Trophoblast cell (in vitro differentiated cells and primary cell): Measurements from ENCODE around the gene GFRA1.

Source experiments
- DNase-seq, 2 donors: peaks; one replicate each; pipeline ENCODE4 v3.0.0-alpha.2; 2016
- H2AFZ ChIP-seq: 2 replicates; pipeline ENCODE4 v1.6.1; 2013; ENCODE audit warnings: low read length, moderate library complexity, mild to moderate bottlenecking; ENCODE audit not compliant: insufficient read depth, poor library complexity
- H2AK5ac ChIP-seq: 2 replicates; pipeline ENCODE4 v1.6.1; 2013; ENCODE audit warnings: mild to moderate bottlenecking, low read length
- H2BK120ac ChIP-seq: 2 replicates; pipeline ENCODE4 v1.6.1; 2013; ENCODE audit warnings: low read length, mild to moderate bottlenecking, moderate library complexity; ENCODE audit not compliant: insufficient read depth, poor library complexity
- H2BK12ac ChIP-seq: 2 replicates; pipeline ENCODE4 v1.6.1; 2013; ENCODE audit warnings: mild to moderate bottlenecking, low read length, moderate library complexity
- H2BK5ac ChIP-seq: 2 replicates; pipeline ENCODE4 v1.6.1; 2013; ENCODE audit warnings: low read length, low read depth, moderate library complexity, mild to moderate bottlenecking; ENCODE audit not compliant: poor library complexity
- H3K14ac ChIP-seq: 2 replicates; pipeline ENCODE4 v1.6.1; 2013; ENCODE audit warnings: mild to moderate bottlenecking, low read length
- H3K18ac ChIP-seq: 2 replicates; pipeline ENCODE4 v1.6.1; 2013; ENCODE audit warnings: mild to moderate bottlenecking, low read length
- H3K23ac ChIP-seq: 2 replicates; pipeline ENCODE4 v1.6.1; 2013; ENCODE audit warnings: low read length
- H3K27ac ChIP-seq: 2 replicates; pipeline ENCODE4 v1.5.1; 2013; ENCODE audit warnings: low read depth, mild to moderate bottlenecking, inconsistent platforms, low read length, moderate library complexity
- H3K27me3 ChIP-seq: 2 replicates; pipeline ENCODE4 v1.6.1; 2013; ENCODE audit warnings: inconsistent platforms, mild to moderate bottlenecking, low read length, moderate library complexity; ENCODE audit not compliant: insufficient read depth
- H3K36me3 ChIP-seq, 2 experiments: 1 replicate in 1 of 2; 2 replicates in 1 of 2; pipeline ENCODE4 v1.6.1; 2013; ENCODE audit warnings: low read length in 2 of 2, mild to moderate bottlenecking in 2 of 2, moderate library complexity in 1 of 2; ENCODE audit not compliant: insufficient read depth in 2 of 2, control insufficient read depth in 1 of 2
- H3K4ac ChIP-seq: 2 replicates; pipeline ENCODE4 v1.6.1; 2013; ENCODE audit warnings: low read depth, mild to moderate bottlenecking, low read length, moderate library complexity
- H3K4me1 ChIP-seq, 2 experiments: 1 replicate in 1 of 2; 2 replicates in 1 of 2; pipeline ENCODE4 v1.6.1; 2013; ENCODE audit warnings: low read length in 2 of 2, mild to moderate bottlenecking in 2 of 2, moderate library complexity in 1 of 2; ENCODE audit not compliant: insufficient read depth in 2 of 2, control insufficient read depth in 1 of 2
- H3K4me2 ChIP-seq: 2 replicates; pipeline ENCODE4 v1.6.1; 2013; ENCODE audit warnings: inconsistent platforms, mild to moderate bottlenecking, low read length, moderate library complexity
- H3K4me3 ChIP-seq: 2 replicates; pipeline ENCODE4 v1.5.1; 2013; ENCODE audit warnings: mild to moderate bottlenecking, low read depth, low read length, inconsistent platforms
- H3K79me1 ChIP-seq: one replicate; pipeline ENCODE4 v1.6.1; 2013; ENCODE audit warnings: low read length
- H3K79me2 ChIP-seq: 2 replicates; pipeline ENCODE4 v1.6.1; 2013; ENCODE audit warnings: low read length, mild to moderate bottlenecking; ENCODE audit not compliant: control insufficient read depth, insufficient read depth, poor library complexity
- H3K9ac ChIP-seq: 2 replicates; pipeline ENCODE4 v1.6.1; 2013; ENCODE audit warnings: mild to moderate bottlenecking, low read length
- H3K9me3 ChIP-seq: 2 replicates; pipeline ENCODE4 v1.6.1; 2013; ENCODE audit warnings: low read depth, mild to moderate bottlenecking, control low read depth, inconsistent platforms, low read length; ENCODE audit not compliant: insufficient read depth
- H4K12ac ChIP-seq: 2 replicates; pipeline ENCODE4 v1.6.1; 2013; ENCODE audit warnings: low read depth, mild to moderate bottlenecking, low read length, moderate library complexity
- H4K8ac ChIP-seq: 2 replicates; pipeline ENCODE4 v1.6.1; 2013; ENCODE audit warnings: low read depth, mild to moderate bottlenecking, low read length, moderate library complexity
- H4K91ac ChIP-seq: one replicate; pipeline ENCODE4 v1.6.1; 2013; ENCODE audit warnings: low read depth, mild to moderate bottlenecking, low read length, moderate library complexity
- WGBS: extraction: QIAGEN DNeasy Blood & Tissue Kit; methylation state at CpG from one replicate; pipeline ENCODE4 v1.1.7; 2013; ENCODE audit warnings: missing lambda C conversion rate; ENCODE audit not compliant: insufficient read length, insufficient coverage; ENCODE audit errors: extremely low coverage; 5-methylcytosine and 5-hydroxymethylcytosine counted together

GFRA1 gene

DNA sequence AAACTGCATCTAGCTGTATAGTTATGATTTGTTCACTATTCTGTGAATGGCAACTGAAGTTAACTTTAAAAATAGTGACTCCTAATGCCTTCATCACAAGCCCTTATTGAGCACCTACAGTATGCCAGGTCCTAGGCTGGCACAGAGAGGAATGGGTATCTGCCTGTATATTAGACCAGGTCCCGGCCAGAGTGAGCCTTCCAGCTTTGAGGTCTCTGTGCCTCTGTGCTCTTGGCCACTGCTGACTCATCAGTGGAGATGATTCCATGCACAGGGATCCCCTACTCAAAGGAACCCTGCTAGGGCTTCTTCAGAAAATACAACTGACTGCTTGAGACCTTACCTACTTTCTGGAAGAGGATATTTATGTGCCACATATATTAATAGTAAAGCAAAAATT lies 118.4 kb downstream of the GFRA1 start:
- no peak overlapping the region for H3K4me2 ChIP-seq
- H2BK5ac ChIP-seq: no peak overlapping the region
- H3K79me2 ChIP-seq: no peaks in the 10 kb centered on the region
- no peaks in the 10 kb centered on the region for H3K36me3 ChIP-seq
- H2AK5ac ChIP-seq: no peak overlapping the region
- no peaks in the 10 kb centered on the region for H3K27me3 ChIP-seq
- H3K4me3 ChIP-seq: no peak overlapping the region
- WGBS: no CpG with 5 or more reads among the region's 1 CpG
- no peak overlapping the region for H3K27ac ChIP-seq
- no peak overlapping the region for H4K12ac ChIP-seq
- no peaks in the 10 kb centered on the region for H3K4me1 ChIP-seq
- no peaks in the 10 kb centered on the region for H3K79me1 ChIP-seq
- H2BK120ac ChIP-seq: no peak overlapping the region
- DNase-seq: no peak
- no peak overlapping the region for H2BK12ac ChIP-seq
- H3K18ac ChIP-seq: no peak overlapping the region
- H3K9ac ChIP-seq: no peak overlapping the region
- no peak overlapping the region for H3K23ac ChIP-seq
- no peak overlapping the region for H3K14ac ChIP-seq
- no peak overlapping the region for H3K4ac ChIP-seq
- no peak overlapping the region for H2AFZ ChIP-seq
- H3K9me3 ChIP-seq: peaks cover 3% of the 10 kb centered on the region
- no peak overlapping the region for H4K8ac ChIP-seq
- no peak overlapping the region for H4K91ac ChIP-seq

DNA sequence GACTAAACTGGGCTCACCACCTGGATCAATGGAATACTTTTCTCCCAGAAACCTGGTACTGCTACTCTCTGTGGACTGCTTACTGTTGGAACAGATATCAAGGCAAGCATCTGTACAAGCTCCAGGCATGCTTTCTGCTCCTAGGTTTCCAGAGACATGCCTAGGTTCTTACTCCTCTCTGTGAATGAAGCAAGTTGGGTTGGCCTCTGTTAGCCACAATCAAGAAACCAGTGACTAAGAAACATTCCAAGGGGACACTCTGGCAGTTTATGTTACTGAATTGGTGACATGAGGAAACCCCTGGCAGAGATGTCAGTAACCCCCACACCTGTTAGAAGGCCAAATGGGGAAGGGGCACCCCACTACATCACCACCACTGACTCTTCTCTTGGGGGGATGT lies 121.9 kb downstream of the GFRA1 start:
- H4K12ac ChIP-seq: no peak overlapping the region
- H2AFZ ChIP-seq: no peak overlapping the region
- no peak overlapping the region for H3K14ac ChIP-seq
- H3K27me3 ChIP-seq: no peaks in the 10 kb centered on the region
- no peaks in the 10 kb centered on the region for H3K36me3 ChIP-seq
- no peaks in the 10 kb centered on the region for H3K4me1 ChIP-seq
- H3K4me3 ChIP-seq: no peak overlapping the region
- H3K9ac ChIP-seq: no peak overlapping the region
- no peak overlapping the region for H3K4me2 ChIP-seq
- H3K79me2 ChIP-seq: no peaks in the 10 kb centered on the region
- no peak overlapping the region for H2AK5ac ChIP-seq
- H2BK120ac ChIP-seq: no peak overlapping the region
- no peak overlapping the region for H2BK5ac ChIP-seq
- H3K9me3 ChIP-seq: no peaks in the 10 kb centered on the region
- H4K91ac ChIP-seq: no peak overlapping the region
- no peaks in the 10 kb centered on the region for H3K79me1 ChIP-seq
- no peak overlapping the region for H3K23ac ChIP-seq
- H3K4ac ChIP-seq: no peak overlapping the region
- H3K27ac ChIP-seq: no peak overlapping the region
- H3K18ac ChIP-seq: no peak overlapping the region
- no peak overlapping the region for H4K8ac ChIP-seq
- no peak overlapping the region for H2BK12ac ChIP-seq
- DNase-seq: no peak

DNA sequence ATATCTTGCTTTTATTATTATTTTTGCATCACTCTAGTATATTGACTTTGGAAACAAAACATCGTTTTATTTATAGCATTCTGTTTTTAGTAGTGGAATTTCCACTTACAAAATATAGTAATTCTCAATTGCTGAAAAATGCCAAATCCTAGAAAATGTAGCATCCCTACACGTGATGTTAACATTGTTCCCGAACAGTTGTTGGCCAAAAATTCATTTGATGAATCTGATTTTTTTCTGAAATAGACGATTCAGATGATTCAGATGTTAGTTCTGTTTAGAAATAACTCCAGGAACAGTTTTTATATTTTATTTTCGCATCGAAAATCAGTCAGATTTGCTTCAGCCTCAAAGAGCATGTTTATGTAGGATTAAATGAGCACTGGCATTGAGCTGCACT lies 122.4 kb downstream of the GFRA1 start:
- Histone ChIP-seq H3K4ac (no peak overlapping the region), H3K79me1 (no peaks in the 10 kb centered on the region), H3K27ac (no peak overlapping the region), H4K12ac (no peak overlapping the region), H3K9ac (no peak overlapping the region), H3K79me2 (no peaks in the 10 kb centered on the region), H3K4me3 (no peak overlapping the region), H2BK5ac (no peak overlapping the region), H3K4me2 (no peak overlapping the region), H3K23ac (no peak overlapping the region), H3K14ac (no peak overlapping the region), H2BK120ac (no peak overlapping the region), H3K4me1 (no peaks in the 10 kb centered on the region), H4K91ac (no peak overlapping the region), H3K18ac (no peak overlapping the region), H3K27me3 (no peaks in the 10 kb centered on the region), H2BK12ac (no peak overlapping the region), H3K36me3 (no peaks in the 10 kb centered on the region), H4K8ac (no peak overlapping the region), H2AFZ (no peak overlapping the region), H2AK5ac (no peak overlapping the region), H3K9me3 (no peaks in the 10 kb centered on the region)
- no CpG with 5 or more reads among the region's 6 CpGs for whole genome bisulfite sequencing
- no peak for DNase-seq

DNA sequence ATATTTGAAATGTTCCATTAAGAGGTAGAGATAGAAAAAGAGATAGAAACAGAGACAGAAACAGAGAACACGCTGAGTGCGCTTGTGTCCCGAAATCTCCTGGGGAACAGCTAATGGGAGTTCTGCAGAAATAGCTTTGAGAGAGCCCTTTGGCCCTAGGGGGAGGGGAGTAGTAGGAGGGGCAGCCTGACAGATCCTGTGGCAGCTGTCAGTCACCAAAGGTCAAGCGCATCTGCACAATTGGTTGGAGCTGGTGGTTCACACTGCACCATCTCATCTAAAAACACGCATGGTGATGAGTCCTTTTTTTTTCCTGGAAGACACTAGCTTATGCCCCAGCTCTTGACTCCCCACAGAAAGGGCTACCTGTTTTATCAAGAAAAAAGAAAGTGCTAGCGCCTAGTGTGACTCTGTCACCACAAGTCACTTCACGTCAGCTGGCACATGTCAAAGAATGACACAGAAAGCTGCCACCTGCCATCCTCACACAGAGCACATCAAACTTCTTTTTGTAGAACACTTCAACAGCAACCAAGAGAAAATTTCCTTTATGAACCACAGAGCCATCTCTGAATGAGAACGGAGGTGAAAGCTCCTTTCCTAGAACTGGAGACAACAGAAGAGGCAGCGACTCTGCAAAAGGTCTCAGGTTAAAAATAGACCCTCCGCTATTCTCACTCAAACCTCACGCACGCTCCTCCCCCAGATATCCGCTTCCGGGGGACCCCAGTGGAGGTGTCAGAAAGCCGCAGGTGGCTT lies 125.7 kb downstream of the GFRA1 start:
- no peak overlapping the region for H4K8ac ChIP-seq
- no peak overlapping the region for H2BK12ac ChIP-seq
- no peak overlapping the region for H2BK5ac ChIP-seq
- no peak overlapping the region for H3K18ac ChIP-seq
- no peak overlapping the region for H3K23ac ChIP-seq
- no peak overlapping the region for H3K9ac ChIP-seq
- H3K36me3 ChIP-seq: no peaks in the 10 kb centered on the region
- WGBS: no CpG with 5 or more reads among the region's 15 CpGs
- no peaks in the 10 kb centered on the region for H3K4me1 ChIP-seq
- H3K4me3 ChIP-seq: no peak overlapping the region
- no peak overlapping the region for H2BK120ac ChIP-seq
- H3K4me2 ChIP-seq: no peak overlapping the region
- no peaks in the 10 kb centered on the region for H3K9me3 ChIP-seq
- no peak overlapping the region for H2AK5ac ChIP-seq
- H4K91ac ChIP-seq: no peak overlapping the region
- no peak overlapping the region for H4K12ac ChIP-seq
- no peak overlapping the region for H3K14ac ChIP-seq
- DNase-seq: no peak
- no peak overlapping the region for H3K4ac ChIP-seq
- no peak overlapping the region for H2AFZ ChIP-seq
- H3K27me3 ChIP-seq: no peaks in the 10 kb centered on the region
- H3K27ac ChIP-seq: no peak overlapping the region
- no peaks in the 10 kb centered on the region for H3K79me2 ChIP-seq
- no peaks in the 10 kb centered on the region for H3K79me1 ChIP-seq
